Glutamatergic neuron (in vitro differentiated cells): Measurements from ENCODE around the gene PFKL. TPM values are rescaled to one million over a fixed set of nuclear protein-coding genes. Genes with fewer than 3 reads are reported as not detected.

ENCODE experiments used
- DNase-seq: peaks from one replicate; pipeline ENCODE4 v3.0.0; 2022
- H3K27ac Mint-ChIP-seq: one replicate; pipeline ENCODE4 v1.8.0; 2020; ENCODE audit warnings: mild to moderate bottlenecking, mixed read lengths, inconsistent platforms; ENCODE audit not compliant: unreplicated experiment
- H3K27me3 Mint-ChIP-seq: one replicate; pipeline ENCODE4 v1.8.0; 2020; ENCODE audit warnings: mild to moderate bottlenecking, moderate library complexity, mixed read lengths, inconsistent platforms; ENCODE audit not compliant: unreplicated experiment
- H3K36me3 Mint-ChIP-seq: one replicate; pipeline ENCODE4 v1.8.0; 2020; ENCODE audit warnings: mild to moderate bottlenecking, mixed read lengths, inconsistent platforms; ENCODE audit not compliant: unreplicated experiment
- H3K4me1 Mint-ChIP-seq: one replicate; pipeline ENCODE4 v1.8.0; 2020; ENCODE audit warnings: mild to moderate bottlenecking, low read depth, mixed read lengths, inconsistent platforms; ENCODE audit not compliant: unreplicated experiment
- H3K4me3 Mint-ChIP-seq: one replicate; pipeline ENCODE4 v1.8.0; 2020; ENCODE audit warnings: mild to moderate bottlenecking, mixed read lengths, inconsistent platforms; ENCODE audit not compliant: unreplicated experiment
- H3K9me3 Mint-ChIP-seq: one replicate; pipeline ENCODE4 v1.8.0; 2020; ENCODE audit warnings: mild to moderate bottlenecking, moderate library complexity, mixed read lengths, inconsistent platforms; ENCODE audit not compliant: unreplicated experiment
- total RNA-seq: library from RNA; stranded (reverse); fragmentation: NEBNext Ultra II Directional; extraction: Animal tissue kit (Norgen Biotek cat#: 25700); gene quantifications from one replicate; pipeline ENCODE4 v1.2.1, GENCODE V29; 2021; ENCODE audit not compliant: unreplicated experiment
- TF ChIP-seq, protein P1 (sequence below): fragments of 200-600 bp; sonication (generic); IDR thresholded peaks from one replicate; pipeline ENCODE4 v1.5.0; 2021; ENCODE audit not compliant: partially characterized antibody, unreplicated experiment

Gene PFKL
- total RNA-seq, 1 donor from 2014 or later, result 48.6 TPM

- H3K36me3 Mint-ChIP-seq, result peaks cover 14% of the 10 kb centered on the region
- no peak overlapping the region for H3K27ac Mint-ChIP-seq
- TF ChIP-seq, protein P1, sequence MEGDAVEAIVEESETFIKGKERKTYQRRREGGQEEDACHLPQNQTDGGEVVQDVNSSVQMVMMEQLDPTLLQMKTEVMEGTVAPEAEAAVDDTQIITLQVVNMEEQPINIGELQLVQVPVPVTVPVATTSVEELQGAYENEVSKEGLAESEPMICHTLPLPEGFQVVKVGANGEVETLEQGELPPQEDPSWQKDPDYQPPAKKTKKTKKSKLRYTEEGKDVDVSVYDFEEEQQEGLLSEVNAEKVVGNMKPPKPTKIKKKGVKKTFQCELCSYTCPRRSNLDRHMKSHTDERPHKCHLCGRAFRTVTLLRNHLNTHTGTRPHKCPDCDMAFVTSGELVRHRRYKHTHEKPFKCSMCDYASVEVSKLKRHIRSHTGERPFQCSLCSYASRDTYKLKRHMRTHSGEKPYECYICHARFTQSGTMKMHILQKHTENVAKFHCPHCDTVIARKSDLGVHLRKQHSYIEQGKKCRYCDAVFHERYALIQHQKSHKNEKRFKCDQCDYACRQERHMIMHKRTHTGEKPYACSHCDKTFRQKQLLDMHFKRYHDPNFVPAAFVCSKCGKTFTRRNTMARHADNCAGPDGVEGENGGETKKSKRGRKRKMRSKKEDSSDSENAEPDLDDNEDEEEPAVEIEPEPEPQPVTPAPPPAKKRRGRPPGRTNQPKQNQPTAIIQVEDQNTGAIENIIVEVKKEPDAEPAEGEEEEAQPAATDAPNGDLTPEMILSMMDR, result no peak
- no peaks in the 10 kb centered on the region for H3K27me3 Mint-ChIP-seq
- H3K4me3 Mint-ChIP-seq, result no peak overlapping the region
- DNase-seq, result peak; percentile 10
- peaks cover 2% of the 10 kb centered on the region for H3K9me3 Mint-ChIP-seq
- peaks cover 3% of the 10 kb centered on the region for H3K4me1 Mint-ChIP-seq
These were observed 37.4 kb upstream of the PFKL start for GRCh38 chr21:44262338-44263056.

DNA sequence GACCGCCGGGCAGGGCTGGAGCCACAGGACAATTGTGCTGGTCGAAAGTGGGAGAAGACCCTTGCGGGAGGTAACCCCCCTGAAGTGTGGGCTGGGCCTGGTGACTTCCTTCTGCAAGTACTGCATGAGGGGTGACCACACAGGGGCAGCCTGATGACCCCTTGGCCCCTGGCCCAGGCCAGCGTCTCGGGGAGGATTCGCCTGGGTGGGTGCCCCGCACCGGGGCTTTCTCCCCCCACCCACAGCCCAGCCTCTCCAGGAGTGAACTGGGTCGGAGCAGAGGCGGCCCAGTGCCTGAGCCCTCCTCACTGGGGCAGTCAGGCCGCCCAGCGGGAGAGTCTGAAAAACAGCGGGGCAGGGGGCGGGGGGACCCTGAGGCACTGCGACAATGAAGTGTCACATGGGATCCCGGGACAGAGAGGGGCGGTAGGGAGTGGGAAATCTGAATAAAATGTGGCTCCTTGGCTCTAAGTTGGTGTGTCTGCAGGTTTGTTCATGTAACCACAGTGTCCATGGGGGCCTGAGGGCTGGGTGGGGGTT lies 36.6 kb upstream of the PFKL start:
- Mint-ChIP-seq H3K4me3 (no peak overlapping the region), H3K27ac (peak overlapping the region; percentile 79), H3K27me3 (no peaks in the 10 kb centered on the region), H3K9me3 (peaks cover 2% of the 10 kb centered on the region), H3K4me1 (peaks cover 3% of the 10 kb centered on the region), H3K36me3 (peaks cover 14% of the 10 kb centered on the region)
- TF ChIP-seq, protein P1, result no peak
- peak; percentile 55 for DNase-seq

GRCh38 chr21:44263768-44264167 lies 36.1 kb upstream of the PFKL start:
- DNase-seq, result peak; percentile 22
- H3K4me1 Mint-ChIP-seq, result peaks cover 3% of the 10 kb centered on the region
- H3K27ac Mint-ChIP-seq, result peak overlapping the region; percentile 79
- peaks cover 14% of the 10 kb centered on the region for H3K36me3 Mint-ChIP-seq
- peaks cover 2% of the 10 kb centered on the region for H3K9me3 Mint-ChIP-seq
- no peak overlapping the region for H3K4me3 Mint-ChIP-seq
- H3K27me3 Mint-ChIP-seq, result no peaks in the 10 kb centered on the region
- TF ChIP-seq, protein P1, result no peak

DNA sequence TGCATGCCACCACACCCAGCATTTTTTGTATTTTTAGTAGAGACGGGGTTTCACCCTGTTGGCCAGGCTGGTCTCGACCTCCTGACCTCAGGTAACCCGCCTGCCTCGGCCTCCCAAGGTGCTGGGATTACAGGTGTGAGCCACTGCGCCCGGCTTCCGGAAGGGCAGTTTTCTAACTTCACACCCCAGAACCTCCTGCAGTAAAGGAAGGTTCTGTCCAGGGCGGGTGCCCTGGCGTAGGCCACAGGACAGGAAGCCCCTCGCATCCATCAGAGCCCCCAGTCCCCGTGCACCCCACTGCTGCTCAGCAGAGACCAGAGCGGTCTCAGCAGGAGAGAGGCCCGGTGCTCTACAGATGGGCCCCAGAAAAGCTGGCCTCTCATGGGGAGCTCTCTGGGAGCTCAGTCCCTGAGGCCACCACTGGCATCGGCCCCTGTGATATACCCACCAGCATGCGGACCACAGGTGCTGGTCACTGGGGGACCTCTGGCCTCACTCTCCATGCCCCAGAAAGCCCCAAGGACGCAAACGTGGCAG lies 34.1 kb upstream of the PFKL start:
- Mint-ChIP-seq H3K9me3 (no peaks in the 10 kb centered on the region), H3K36me3 (no peaks in the 10 kb centered on the region), H3K27me3 (no peaks in the 10 kb centered on the region), H3K27ac (no peak overlapping the region), H3K4me3 (no peak overlapping the region), H3K4me1 (peaks cover 3% of the 10 kb centered on the region)
- TF ChIP-seq, protein P1, result no peak
- peak; percentile 3 for DNase-seq

GRCh38 chr21:44267655-44268142 lies 32.2 kb upstream of the PFKL start:
- peak; percentile 11 for DNase-seq
- TF ChIP-seq, protein P1, result no peak
- Mint-ChIP-seq H3K27ac (no peak overlapping the region), H3K4me3 (no peak overlapping the region), H3K4me1 (peaks cover 3% of the 10 kb centered on the region), H3K9me3 (no peaks in the 10 kb centered on the region), H3K27me3 (no peaks in the 10 kb centered on the region), H3K36me3 (no peaks in the 10 kb centered on the region)
